Effector memory CD8-positive, alpha-beta T cell (primary cell): ENCODE results near the gene MAP4K3.

ENCODE experiments used
- ATAC-seq: fragments of 150-1000 bp; cut with Tn5 transposase; replicated peaks from 2 replicates; pipeline ENCODE4 v1.10.0; 2021; ENCODE audit warnings: mild to moderate bottlenecking, moderate library complexity
- DNase-seq, 3 experiments: peaks; one replicate each; pipeline ENCODE4 v3.0.0; 2021
- H3K27ac Mint-ChIP-seq, 2 donors: one replicate each; pipeline ENCODE4 v1.8.0; 2022; ENCODE audit warnings: mild to moderate bottlenecking in 2 of 2, mixed read lengths in 2 of 2, moderate library complexity in 2 of 2
- H3K27me3 Mint-ChIP-seq, 2 donors: one replicate each; pipeline ENCODE4 v1.8.0; 2022; ENCODE audit warnings: mixed read lengths in 2 of 2
- H3K36me3 Mint-ChIP-seq: one replicate; pipeline ENCODE4 v1.8.0; 2022; ENCODE audit warnings: mild to moderate bottlenecking, moderate library complexity, mixed read lengths; ENCODE audit not compliant: insufficient read depth
- H3K4me1 Mint-ChIP-seq, 2 donors: one replicate each; pipeline ENCODE4 v1.8.0; 2022; ENCODE audit warnings: low read depth in 2 of 2, mixed read lengths in 2 of 2
- H3K4me3 Mint-ChIP-seq, 2 donors: one replicate each; pipeline ENCODE4 v1.8.0; 2022; ENCODE audit warnings: mild to moderate bottlenecking in 2 of 2, mixed read lengths in 2 of 2, moderate library complexity in 2 of 2
- H3K9me3 Mint-ChIP-seq, 2 donors: one replicate each; pipeline ENCODE4 v1.8.0; 2022; ENCODE audit warnings: mixed read lengths in 2 of 2

MAP4K3 gene

GRCh38 chr2:39216346-39217191 is 220.5 kb downstream of the MAP4K3 start:
- no peaks in the 10 kb centered on the region for H3K27me3 Mint-ChIP-seq
- peaks cover 33 to 54% of the 10 kb centered on the region in 2 donors for H3K4me1 Mint-ChIP-seq
- H3K9me3 Mint-ChIP-seq = no peaks in the 10 kb centered on the region
- peak overlapping the region; percentile 51 to 60 for H3K27ac Mint-ChIP-seq
- DNase-seq (peak; percentile 64 to 70 (median 66)), ATAC-seq (peak; percentile 98)
- H3K36me3 Mint-ChIP-seq = peaks cover 3% of the 10 kb centered on the region
- peak overlapping the region; percentile 52 to 58 for H3K4me3 Mint-ChIP-seq

- Mint-ChIP-seq H3K27ac (peak overlapping the region in 1 of 2 donors; percentile 60), H3K27me3 (no peaks in the 10 kb centered on the region), H3K9me3 (no peaks in the 10 kb centered on the region), H3K36me3 (peaks cover 3% of the 10 kb centered on the region), H3K4me1 (peaks cover 33 to 53% of the 10 kb centered on the region in 2 donors), H3K4me3 (peak overlapping the region in 1 of 2 donors; percentile 58)
- ATAC-seq = no peak
- DNase-seq = no peak
Observed at GRCh38 chr2:39215545-39215944, 221.5 kb downstream of the MAP4K3 start.

GRCh38 chr2:39213015-39213414 is 224.1 kb downstream of the MAP4K3 start:
- Mint-ChIP-seq H3K27ac (no peak overlapping the region), H3K4me1 (peaks cover 28 to 37% of the 10 kb centered on the region in 2 donors), H3K4me3 (no peak overlapping the region), H3K27me3 (no peaks in the 10 kb centered on the region), H3K36me3 (peaks cover 3% of the 10 kb centered on the region), H3K9me3 (no peaks in the 10 kb centered on the region)
- DNase-seq (no peak), ATAC-seq (no peak)

GRCh38 chr2:39210846-39211245 is 226.2 kb downstream of the MAP4K3 start:
- Mint-ChIP-seq H3K4me1 (peaks cover 10 to 15% of the 10 kb centered on the region in 2 donors), H3K4me3 (no peak overlapping the region), H3K27me3 (no peaks in the 10 kb centered on the region), H3K9me3 (no peaks in the 10 kb centered on the region), H3K27ac (no peak overlapping the region), H3K36me3 (peaks cover 3% of the 10 kb centered on the region)
- DNase-seq (no peak), ATAC-seq (no peak)

- Mint-ChIP-seq H3K4me1 (peaks cover 4 to 8% of the 10 kb centered on the region in 2 donors), H3K36me3 (no peaks in the 10 kb centered on the region), H3K4me3 (peak overlapping the region in 1 of 2 donors; percentile 1), H3K9me3 (no peaks in the 10 kb centered on the region), H3K27ac (peak overlapping the region in 1 of 2 donors; percentile 2), H3K27me3 (no peaks in the 10 kb centered on the region)
- ATAC-seq = no peak
- no peak for DNase-seq
Observed at GRCh38 chr2:39203382-39203781, 233.7 kb downstream of the MAP4K3 start.

GRCh38 chr2:39202639-39203369 is 234.3 kb downstream of the MAP4K3 start:
- peaks cover 4 to 8% of the 10 kb centered on the region in 2 donors for H3K4me1 Mint-ChIP-seq
- H3K27me3 Mint-ChIP-seq = no peaks in the 10 kb centered on the region
- H3K36me3 Mint-ChIP-seq = no peaks in the 10 kb centered on the region
- H3K27ac Mint-ChIP-seq = peak overlapping the region in 1 of 2 donors; percentile 6
- no peak overlapping the region for H3K4me3 Mint-ChIP-seq
- H3K9me3 Mint-ChIP-seq = no peaks in the 10 kb centered on the region
- DNase-seq (no peak), ATAC-seq (no peak)
